Kidney (tissue), 14 donors: ENCODE results near the gene BHMT. TPM values are rescaled to one million over a fixed set of nuclear protein-coding genes. Genes with fewer than 3 reads are reported as not detected.

Experiments used
- DNase-seq, 5 donors: peaks; one replicate each; pipeline ENCODE4 v3.0.0-alpha.2; 2013 to 2020
- FAIRE-seq: peaks from 2 replicates; lab custom pipeline; 2012; peaks lifted over from hg19 to GRCh38; lab: Jason Lieb, UNC
- H3K27ac ChIP-seq, 2 donors: one replicate each; pipeline ENCODE4 v1.7.0; 2013; ENCODE audit warnings: low read depth in 2 of 2, low read length in 2 of 2, inconsistent platforms in 1 of 2
- H3K27me3 ChIP-seq: one replicate; pipeline ENCODE4 v1.7.1; 2013; ENCODE audit warnings: low read length, inconsistent platforms; ENCODE audit not compliant: control insufficient read depth, insufficient read depth
- H3K36me3 ChIP-seq, 3 donors: one replicate each; pipeline versions ENCODE4 v1.7.0 to v1.7.1; 2013; ENCODE audit warnings: low read length in 3 of 3, control low read depth in 1 of 3, inconsistent platforms in 1 of 3; ENCODE audit not compliant: insufficient read depth in 3 of 3, control insufficient read depth in 2 of 3
- H3K4me1 ChIP-seq, 3 donors: one replicate each; pipeline versions ENCODE4 v1.7.0 to v1.7.1; 2013; ENCODE audit warnings: low read length in 3 of 3, inconsistent platforms in 1 of 3, low read depth in 1 of 3; ENCODE audit not compliant: control insufficient read depth in 2 of 3, insufficient read depth in 2 of 3
- H3K4me3 ChIP-seq, 3 donors: one replicate each; pipeline versions ENCODE4 v1.7.0 to v1.8.1; 2013; ENCODE audit warnings: low read length in 3 of 3, control low read depth in 1 of 3, inconsistent platforms in 1 of 3
- H3K9ac ChIP-seq, 3 donors: one replicate each; pipeline versions ENCODE4 v1.7.0 to v1.7.1; 2013; ENCODE audit warnings: low read length in 3 of 3, control low read depth in 1 of 3, inconsistent platforms in 1 of 3
- H3K9me3 ChIP-seq, 3 donors: one replicate each; pipeline versions ENCODE4 v1.7.0 to v1.7.1; 2013; ENCODE audit warnings: low read length in 3 of 3, control low read depth in 1 of 3, inconsistent platforms in 1 of 3; ENCODE audit not compliant: control insufficient read depth in 2 of 3, insufficient read depth in 1 of 3
- intact Hi-C: fragments of 100-400 bp; cut with DNase I; formaldehyde crosslinking; loops from one replicate; pipeline ENCODE4 v1.11.1; 2022
- polyA plus RNA-seq: library from polyadenylated mRNA; stranded (reverse); fragments of 350-450 nt; fragmentation: Illumina TruSeq; extraction: RNeasy Lipid Tissue Mini Kit (QIAGEN cat#74804); gene quantifications from one replicate; pipeline ENCODE4 v1.2.3, GENCODE V29; 2014; ENCODE audit warnings: low read depth, low replicate concordance; ENCODE audit not compliant: insufficient read depth
- total RNA-seq: library from RNA; stranded (reverse); fragmentation: NEBNext Ultra II Directional; extraction: Animal tissue kit (Norgen Biotek cat#: 25700); gene quantifications from one replicate; pipeline ENCODE4 v1.2.1, GENCODE V29; 2021
- TF ChIP-seq, protein P1 (sequence below): IDR thresholded peaks from 3 replicates; pipeline ENCODE4 v1.5.1; 2012; ENCODE audit warnings: mild to moderate bottlenecking, moderate library complexity, borderline replicate concordance; ENCODE audit not compliant: insufficient read depth; ENCODE audit errors: extremely low read depth
- donor health status: control.
- donor health status: control.
- donor health status: control.
- donor health status: control.
- donor health status: control.
- donor health status: DM: yes; HTN: yes; CAD: no.
- donor health status: Normal renal cell carcinoma (clear cell type).

The BHMT gene
- total and polyA plus RNA-seq, 2 donors from 2014 or later = 30.7 to 270 TPM

DNA sequence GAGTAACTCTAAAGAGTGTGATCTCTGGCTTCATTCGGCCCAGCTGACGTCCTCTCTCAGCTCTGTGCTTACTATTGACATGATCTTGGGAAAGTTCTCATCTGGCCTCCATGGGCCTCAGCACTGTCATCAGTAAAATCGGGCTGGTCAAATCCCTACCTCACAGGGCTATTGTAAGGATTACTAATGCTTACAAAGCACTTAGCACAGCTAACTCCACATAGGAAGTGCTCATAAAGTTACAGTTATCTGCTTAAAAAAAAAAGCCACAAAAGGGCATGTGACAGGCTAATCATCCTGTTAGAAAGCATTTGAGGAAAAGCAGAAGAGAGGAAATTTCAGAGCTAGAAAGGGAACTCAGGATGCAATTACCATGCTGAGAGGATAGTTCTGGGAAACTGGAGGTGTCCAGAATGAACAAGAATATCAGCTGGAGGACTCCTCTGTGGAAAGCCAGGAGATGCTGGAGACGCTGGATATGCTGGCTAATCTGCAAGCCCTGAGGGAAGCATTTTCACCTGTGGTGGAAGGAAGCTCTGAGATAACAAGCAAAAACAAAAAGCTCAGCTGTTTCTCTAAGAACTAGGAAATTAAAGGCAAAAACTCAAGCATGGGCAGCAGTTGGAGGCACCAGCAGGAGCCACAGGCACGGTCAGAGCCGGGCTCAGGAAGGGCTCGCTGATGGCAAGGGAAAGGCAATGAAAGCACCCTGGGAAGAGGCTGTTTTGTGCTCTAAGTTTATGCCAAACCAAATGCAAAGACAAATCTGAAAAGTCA lies 4.4 kb upstream of the BHMT start:
- DNase-seq (no peak), FAIRE-seq (no peak)
- Histone ChIP-seq H3K27ac (no peak overlapping the region), H3K4me3 (no peak overlapping the region), H3K9me3 (no peaks in the 10 kb centered on the region), H3K9ac (no peak overlapping the region), H3K27me3 (peaks cover 7% of the 10 kb centered on the region), H3K36me3 (peaks cover 0 to 6% (median 0%) of the 10 kb centered on the region in 3 donors), H3K4me1 (peaks cover 0 to 6% (median 0%) of the 10 kb centered on the region in 3 donors)
- TF ChIP-seq, protein P1, sequence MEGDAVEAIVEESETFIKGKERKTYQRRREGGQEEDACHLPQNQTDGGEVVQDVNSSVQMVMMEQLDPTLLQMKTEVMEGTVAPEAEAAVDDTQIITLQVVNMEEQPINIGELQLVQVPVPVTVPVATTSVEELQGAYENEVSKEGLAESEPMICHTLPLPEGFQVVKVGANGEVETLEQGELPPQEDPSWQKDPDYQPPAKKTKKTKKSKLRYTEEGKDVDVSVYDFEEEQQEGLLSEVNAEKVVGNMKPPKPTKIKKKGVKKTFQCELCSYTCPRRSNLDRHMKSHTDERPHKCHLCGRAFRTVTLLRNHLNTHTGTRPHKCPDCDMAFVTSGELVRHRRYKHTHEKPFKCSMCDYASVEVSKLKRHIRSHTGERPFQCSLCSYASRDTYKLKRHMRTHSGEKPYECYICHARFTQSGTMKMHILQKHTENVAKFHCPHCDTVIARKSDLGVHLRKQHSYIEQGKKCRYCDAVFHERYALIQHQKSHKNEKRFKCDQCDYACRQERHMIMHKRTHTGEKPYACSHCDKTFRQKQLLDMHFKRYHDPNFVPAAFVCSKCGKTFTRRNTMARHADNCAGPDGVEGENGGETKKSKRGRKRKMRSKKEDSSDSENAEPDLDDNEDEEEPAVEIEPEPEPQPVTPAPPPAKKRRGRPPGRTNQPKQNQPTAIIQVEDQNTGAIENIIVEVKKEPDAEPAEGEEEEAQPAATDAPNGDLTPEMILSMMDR = no peak
- intact Hi-C loops = no loop called here

DNA sequence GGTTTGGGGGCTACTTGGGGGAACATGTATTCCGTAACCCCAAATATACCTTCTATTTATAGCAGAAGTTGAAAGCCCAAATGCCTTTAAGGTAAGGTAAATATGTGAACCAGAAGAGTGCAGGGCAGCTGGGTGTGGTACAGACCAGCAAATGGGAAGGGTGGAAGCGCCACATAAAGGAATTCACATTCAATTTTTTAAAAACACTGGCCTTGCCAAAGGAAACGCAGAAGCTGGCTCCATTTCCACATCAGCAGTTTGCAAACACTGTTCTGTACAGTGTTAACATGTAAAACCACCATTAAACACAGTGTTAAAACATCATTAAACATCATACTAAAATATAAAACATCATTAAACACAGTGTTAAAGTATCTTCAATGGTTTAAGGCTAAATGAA lies 3.5 kb upstream of the BHMT start:
- Histone ChIP-seq H3K4me1 (peaks cover 0 to 6% (median 0%) of the 10 kb centered on the region in 3 donors), H3K27me3 (peaks cover 14% of the 10 kb centered on the region), H3K9me3 (no peaks in the 10 kb centered on the region), H3K4me3 (no peak overlapping the region), H3K27ac (no peak overlapping the region), H3K36me3 (peaks cover 0 to 6% (median 0%) of the 10 kb centered on the region in 3 donors), H3K9ac (no peak overlapping the region)
- TF ChIP-seq, protein P1 = no peak
- no peak for FAIRE-seq
- intact Hi-C loops = no loop called here
- no peak for DNase-seq

DNA sequence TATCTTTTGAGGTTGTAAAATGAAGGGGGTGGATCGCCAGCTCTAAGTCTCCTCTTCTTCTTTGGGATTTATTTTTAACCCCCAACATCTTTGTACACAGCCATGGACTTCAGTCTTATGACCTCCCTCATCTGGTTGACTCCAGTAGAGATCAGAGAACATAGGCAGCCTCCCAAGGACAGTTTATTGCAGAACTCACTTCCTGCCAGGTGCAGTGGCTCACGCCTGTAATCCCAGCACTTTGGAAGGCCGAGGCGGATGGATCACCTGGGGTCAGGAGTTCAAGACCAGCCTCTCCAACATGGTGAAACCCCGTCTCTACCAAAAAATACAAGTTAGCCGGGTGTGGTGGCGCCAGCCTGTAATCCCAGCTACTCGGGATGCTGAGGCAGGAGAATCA lies 2.8 kb upstream of the BHMT start:
- Histone ChIP-seq H3K4me1 (peaks cover 0 to 6% (median 0%) of the 10 kb centered on the region in 3 donors), H3K9me3 (no peaks in the 10 kb centered on the region), H3K27ac (no peak overlapping the region), H3K27me3 (peaks cover 17% of the 10 kb centered on the region), H3K9ac (no peak overlapping the region), H3K36me3 (peaks cover 0 to 6% (median 0%) of the 10 kb centered on the region in 3 donors), H3K4me3 (no peak overlapping the region)
- no peak for DNase-seq
- no peak for FAIRE-seq
- TF ChIP-seq, protein P1 = no peak
- intact Hi-C loops = no loop called here
